CD4-positive, alpha-beta T cell treated with Interleukin-2 at 100 ng/mL for 4 hours (primary cell): Measurements from ENCODE around the gene PTP4A2.
A peak's percentile ranks its signal among the peaks of the same experiment; 100 is the strongest.

Experiments
- DNase-seq: peaks from one replicate; pipeline ENCODE4 v3.0.0-alpha.2; 2020; ENCODE audit warnings: low spot score

The PTP4A2 gene

GRCh38 chr1:31938184-31938975, at the start of gene PTP4A2:
TSS of gene PTP4A2 (minus strand) at chr1:31938368. CDS start at chr1:31919065, 19,303 bp downstream.
- DNase-seq: peak; percentile 84

DNA sequence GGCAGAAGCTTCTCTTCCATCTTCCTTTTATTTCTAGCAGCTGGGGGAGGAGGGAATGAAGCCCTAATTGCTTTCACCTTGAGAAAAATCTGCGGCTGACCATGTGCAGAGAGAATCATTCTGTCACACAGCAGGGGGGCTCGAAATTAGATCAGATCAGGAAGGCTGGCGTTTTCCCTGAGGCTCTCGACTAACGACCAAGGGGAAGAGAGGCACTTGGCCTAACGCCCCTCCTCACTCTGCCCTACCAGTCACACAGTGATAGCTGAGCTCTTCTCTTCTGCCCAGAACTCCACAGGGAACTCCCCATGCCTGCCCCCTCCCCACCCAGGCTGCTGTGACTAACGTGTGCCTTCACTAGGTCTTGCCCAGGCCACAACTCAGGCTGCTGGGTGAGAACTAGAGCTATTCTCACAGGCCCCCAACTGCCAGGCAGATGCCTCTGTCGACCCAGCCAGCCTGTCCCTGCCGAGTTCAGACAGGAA, 49.0 kb upstream of the PTP4A2 start:
- no peak for DNase-seq

DNA sequence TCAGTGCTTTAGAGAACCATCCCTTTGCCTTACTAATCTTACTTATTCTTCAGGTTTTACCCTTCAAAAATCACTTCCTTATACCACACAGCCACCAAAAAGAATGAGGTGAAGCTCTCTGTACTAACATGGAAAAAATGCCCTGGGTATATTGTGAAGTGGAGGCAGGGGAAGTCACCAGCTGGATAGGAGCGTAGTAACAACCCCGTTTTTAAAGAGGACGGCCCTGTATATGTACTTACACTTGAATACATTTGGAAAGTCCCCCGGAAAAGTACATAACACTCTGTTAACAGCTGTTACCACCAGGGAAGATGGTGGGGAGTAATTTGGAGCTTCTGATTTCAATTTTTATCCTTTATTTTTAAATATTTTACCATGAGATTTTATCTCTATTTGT, 47.3 kb upstream of the PTP4A2 start:
- DNase-seq: peak; percentile 52

DNA sequence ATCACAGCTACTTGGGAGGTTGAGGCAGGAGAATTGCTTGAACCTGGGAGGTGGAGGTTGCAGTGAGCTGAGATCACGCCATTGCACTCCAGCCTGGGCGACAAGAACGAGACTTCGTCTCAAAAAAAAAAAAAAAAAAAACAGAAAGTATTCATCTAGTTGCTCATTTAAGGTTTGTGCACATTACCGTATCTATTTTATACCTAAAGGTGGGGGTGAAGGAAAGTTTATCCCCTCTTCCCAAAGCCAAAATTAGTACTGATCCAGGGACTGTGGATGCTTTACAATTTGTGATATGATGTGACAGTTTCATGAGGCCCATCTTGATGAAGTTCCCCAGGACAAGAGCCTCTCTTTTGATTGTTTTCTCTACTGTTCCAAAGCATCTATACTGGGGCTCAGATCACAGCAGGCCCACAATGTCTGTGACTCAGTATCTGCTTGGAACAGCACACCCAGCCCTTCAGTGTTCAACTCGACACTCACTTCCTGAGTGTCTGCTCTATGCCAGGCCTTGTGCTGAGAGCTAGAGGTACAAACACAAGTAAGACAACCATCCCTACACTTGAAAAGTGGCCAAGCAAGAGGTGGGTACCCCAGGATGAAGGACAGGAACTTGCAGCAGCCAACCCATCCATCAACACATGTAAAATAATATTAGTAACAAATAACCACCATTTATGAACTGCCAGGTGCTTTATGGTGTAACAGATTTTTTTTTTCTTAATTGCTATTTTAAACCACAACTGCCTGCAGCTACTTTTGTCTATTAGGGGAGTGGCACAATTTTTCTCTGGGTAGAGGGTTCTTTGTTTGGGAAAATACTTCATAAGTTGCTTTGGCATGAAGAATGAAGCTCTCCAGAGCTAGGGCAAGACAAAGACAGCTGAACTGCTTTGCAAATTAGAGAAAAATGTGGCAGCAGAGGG, 46.5 kb upstream of the PTP4A2 start:
- peak; percentile 76 for DNase-seq

- DNase-seq: peak; percentile 52
These were observed 43.8 kb upstream of the PTP4A2 start for GRCh38 chr1:31981972-31982371.

DNA sequence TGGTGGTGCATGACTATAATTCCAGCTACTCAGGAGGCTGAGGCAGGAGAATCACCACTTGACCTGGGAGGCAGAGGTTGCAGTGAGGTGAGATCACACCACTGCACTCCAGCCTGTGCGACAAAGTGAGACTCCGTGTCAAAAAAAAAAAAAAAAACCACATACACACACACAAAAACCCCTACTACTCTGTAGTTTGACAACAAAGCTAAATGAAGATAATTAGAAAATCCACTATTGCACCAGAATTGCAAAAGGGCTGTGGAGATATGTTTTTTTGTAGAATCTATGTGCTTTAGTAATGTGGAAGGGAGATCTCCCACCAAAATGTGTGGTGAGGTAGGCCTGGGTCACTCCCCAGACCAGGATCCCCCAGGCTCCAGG, 43.3 kb upstream of the PTP4A2 start:
- peak; percentile 23 for DNase-seq

DNA sequence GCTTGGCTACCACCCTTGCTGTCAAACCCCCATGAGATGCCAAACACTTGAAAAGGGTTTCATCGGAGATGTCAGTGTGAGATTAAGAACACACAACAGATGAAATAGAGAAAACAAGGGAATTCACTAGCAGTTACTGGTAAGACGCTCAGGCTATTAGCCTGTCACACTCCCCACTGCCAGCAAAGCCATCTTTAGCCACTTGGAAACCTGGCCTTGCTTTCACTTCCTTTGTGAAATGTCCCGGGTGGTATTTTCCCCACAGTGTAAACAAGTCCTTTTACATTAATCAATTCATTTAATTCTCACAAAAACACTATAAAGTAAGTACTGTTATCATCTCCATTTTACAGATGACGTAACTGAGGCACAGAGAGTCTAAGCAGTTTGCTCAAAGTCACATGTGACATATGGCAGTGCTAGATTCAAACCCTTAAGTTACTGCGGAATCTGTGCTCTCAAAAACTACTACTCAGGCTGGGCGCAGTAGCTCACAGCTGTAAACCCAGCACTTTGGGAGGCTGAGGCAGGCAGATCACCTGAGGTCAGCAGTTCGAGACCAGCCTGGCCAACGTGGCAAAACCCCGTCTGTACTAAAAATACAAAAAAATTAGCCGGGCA, 42.8 kb upstream of the PTP4A2 start:
- DNase-seq: no peak

DNA sequence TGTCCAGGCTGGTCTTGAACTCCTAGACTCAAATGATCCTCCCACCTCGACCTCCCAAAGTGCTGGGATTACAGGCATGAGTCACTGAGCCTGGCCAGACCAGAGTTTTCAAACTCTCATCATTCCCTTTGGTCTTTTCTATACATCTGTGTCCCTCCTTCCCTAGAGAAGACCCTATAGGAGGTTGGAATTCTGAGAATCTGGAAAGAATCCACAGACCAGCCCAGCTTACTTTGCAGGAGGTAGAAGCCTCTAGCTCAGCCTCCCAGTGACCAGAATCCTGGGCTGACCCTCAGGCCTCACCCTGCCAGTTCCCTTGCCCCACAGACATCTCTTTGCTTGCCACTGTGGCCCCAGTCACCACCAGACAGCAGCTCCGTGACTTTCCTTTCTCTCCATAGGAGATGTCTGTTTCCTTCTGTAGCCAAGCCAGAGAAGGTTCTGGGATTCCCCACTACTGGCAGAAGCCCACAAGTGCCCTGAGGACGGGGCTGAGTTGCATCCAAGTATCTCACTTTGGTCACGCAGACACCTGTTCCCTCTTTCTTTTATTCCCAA, 40.8 kb upstream of the PTP4A2 start:
- no peak for DNase-seq

GRCh38 chr1:31977385-31978131, 39.4 kb upstream of the PTP4A2 start:
- no peak for DNase-seq

GRCh38 chr1:31976401-31976800, 38.2 kb upstream of the PTP4A2 start:
- DNase-seq: no peak

- DNase-seq: no peak
These were observed 32.7 kb upstream of the PTP4A2 start for GRCh38 chr1:31970873-31971272.

- DNase-seq: no peak
These were observed 23.4 kb upstream of the PTP4A2 start for GRCh38 chr1:31961536-31961935.

DNA sequence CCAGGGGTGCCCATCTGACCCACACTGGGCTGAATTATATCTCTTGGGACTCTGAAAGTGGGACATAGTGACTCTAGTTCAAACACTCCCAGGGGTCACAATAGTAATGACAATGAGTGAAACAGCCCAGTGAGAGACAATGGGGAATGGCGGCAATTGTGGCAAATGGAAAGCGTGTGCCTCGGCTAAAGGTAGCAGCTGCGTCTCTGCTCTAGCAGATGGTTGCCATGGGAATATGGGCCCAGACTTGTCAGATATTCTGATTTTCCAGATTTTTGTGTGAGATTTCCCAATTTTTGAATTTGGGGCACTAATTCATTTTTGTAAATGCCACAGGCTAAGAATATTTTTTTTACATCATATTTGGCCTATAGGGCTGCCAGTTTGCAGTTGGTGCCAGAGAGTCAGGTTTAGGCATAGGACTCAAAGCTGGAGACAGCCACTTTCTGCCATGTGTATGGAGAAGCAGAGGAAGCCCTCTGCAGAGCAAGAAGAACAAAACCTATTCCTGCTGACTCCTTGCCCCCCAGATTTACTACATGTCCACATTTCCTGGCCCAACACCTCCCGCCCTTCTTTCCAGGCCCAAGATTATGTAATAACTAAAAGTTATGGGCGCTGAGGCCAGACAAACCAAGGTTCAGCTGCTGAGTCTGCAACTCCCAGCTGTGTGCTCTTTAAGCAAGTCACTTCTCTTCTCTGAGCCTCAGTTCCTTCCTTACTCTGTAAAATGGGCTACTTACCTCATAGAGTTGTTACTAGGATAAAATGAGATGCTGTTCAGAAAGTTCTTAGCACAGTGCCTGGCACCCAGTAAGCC, 21.6 kb upstream of the PTP4A2 start:
- DNase-seq: no peak

- peak; percentile 45 for DNase-seq
These were observed 19.8 kb upstream of the PTP4A2 start for GRCh38 chr1:31957701-31958674.

GRCh38 chr1:31955917-31956736, 18.0 kb upstream of the PTP4A2 start:
- DNase-seq: peak; percentile 90

- no peak for DNase-seq
These were observed 16.6 kb upstream of the PTP4A2 start for GRCh38 chr1:31954607-31955283.

- DNase-seq: no peak
These were observed 14.7 kb upstream of the PTP4A2 start for GRCh38 chr1:31952825-31953220.

GRCh38 chr1:31951276-31951675, 13.1 kb upstream of the PTP4A2 start:
- no peak for DNase-seq
